Activated CD8-positive, alpha-beta memory T cell treated with anti-CD3 and anti-CD28 coated beads, Interleukin-2, amount 50 U/mL, for 4 hours (primary cell): ENCODE data around the gene CGAS.
"Not testable (repeated sequence)": the region's sequence is repeated elsewhere in the genome, so short reads cannot be mapped to it uniquely, and the experiment has no call there.

ENCODE experiments used
- DNase-seq: peaks from one replicate; pipeline ENCODE4 v3.0.0-alpha.2; 2020

Gene CGAS

GRCh38 chr6:73394577-73395354 is 57.3 kb downstream of the CGAS start, which contains the start of gene DDX43:
DDX43 (plus strand) TSS chr6:73394828; CDS start chr6:73394906, 78 bp downstream.
- no peak for DNase-seq

GRCh38 chr6:73393278-73393677 is 58.8 kb downstream of the CGAS start:
- no peak for DNase-seq

- not testable (repeated sequence) for DNase-seq
Measured at GRCh38 chr6:73392188-73392587, 59.9 kb downstream of the CGAS start.

- DNase-seq: no peak
Measured at GRCh38 chr6:73391675-73392074, 60.4 kb downstream of the CGAS start.

GRCh38 chr6:73389854-73390253 is 62.2 kb downstream of the CGAS start:
- no peak for DNase-seq

GRCh38 chr6:73388800-73389512 is 63.1 kb downstream of the CGAS start:
- DNase-seq: peak; percentile 41

- no peak for DNase-seq
Measured at GRCh38 chr6:73388433-73388799, 63.7 kb downstream of the CGAS start.

GRCh38 chr6:73382462-73383113 is 69.5 kb downstream of the CGAS start:
- no peak for DNase-seq

GRCh38 chr6:73381531-73381930 is 70.6 kb downstream of the CGAS start:
- not testable (repeated sequence) for DNase-seq

- DNase-seq: no peak
Measured at GRCh38 chr6:73377225-73377624, 74.9 kb downstream of the CGAS start.

- DNase-seq: no peak
Measured at GRCh38 chr6:73375216-73375615, 76.9 kb downstream of the CGAS start.
